ENCODE measurements around the gene RGS14. TPM values are rescaled to one million over a fixed set of nuclear protein-coding genes. Genes with fewer than 3 reads are reported as not detected.
A peak's percentile ranks its signal among the peaks of the same experiment; 100 is the strongest.

RGS14 gene
- total RNA-seq, 4 donors from 2014 or later: 19.4 to 41.0 (median 23.3) TPM

GRCh38 chr5:177314376-177315342 lies 43.1 kb upstream of the RGS14 start:
- TF ChIP-seq CTCF (IDR thresholded peaks at IDR 0.05) (no peak), POLR2A (IDR thresholded peaks at IDR 0.05) (no peak)
- DNase-seq: peak in 2 of 3 donors; percentile 38 to 46
- H3K9me3 ChIP-seq: no peaks in the 10 kb centered on the region

GRCh38 chr5:177315411-177315810 lies 42.3 kb upstream of the RGS14 start:
- no peak for TF ChIP-seq CTCF (IDR thresholded peaks at IDR 0.05)
- no peak for TF ChIP-seq POLR2A (IDR thresholded peaks at IDR 0.05)
- peak in 1 of 3 donors; percentile 32 for DNase-seq
- H3K4me3 ChIP-seq: no peak overlapping the region
- peaks cover 0 to 2% (median 0%) of the 10 kb centered on the region in 3 donors for H3K36me3 ChIP-seq
- H3K27ac ChIP-seq: no peak overlapping the region
- H3K27me3 ChIP-seq: no peaks in the 10 kb centered on the region
- H3K4me1 ChIP-seq: peaks cover 5 to 26% (median 22%) of the 10 kb centered on the region in 4 donors
- H3K9me3 ChIP-seq: no peaks in the 10 kb centered on the region

More at GRCh38 chr5:177314376-177315342, 43.1 kb upstream of the RGS14 start:
- no peaks in the 10 kb centered on the region for H3K36me3 ChIP-seq
- peaks cover 6 to 33% (median 24%) of the 10 kb centered on the region in 4 donors for H3K4me1 ChIP-seq
- H3K27me3 ChIP-seq: no peaks in the 10 kb centered on the region
- no peak overlapping the region for H3K4me3 ChIP-seq
- no peak overlapping the region for H3K27ac ChIP-seq

GRCh38 chr5:177316005-177316404 lies 41.7 kb upstream of the RGS14 start:
- Histone ChIP-seq H3K4me1 (peaks cover 0 to 21% (median 16%) of the 10 kb centered on the region in 4 donors), H3K4me3 (no peak overlapping the region), H3K27me3 (no peaks in the 10 kb centered on the region), H3K36me3 (peaks cover 0 to 3% (median 0%) of the 10 kb centered on the region in 3 donors), H3K27ac (no peak overlapping the region), H3K9me3 (no peaks in the 10 kb centered on the region)
- DNase-seq: no peak
- no peak for TF ChIP-seq CTCF (IDR thresholded peaks at IDR 0.05)
- TF ChIP-seq POLR2A (IDR thresholded peaks at IDR 0.05): no peak

- peak; percentile 70 to 94 (median 79) for DNase-seq
- Histone ChIP-seq H3K27me3 (no peaks in the 10 kb centered on the region), H3K36me3 (peaks cover 0 to 3% (median 0%) of the 10 kb centered on the region in 3 donors), H3K4me1 (peaks cover 0 to 2% (median under 1%) of the 10 kb centered on the region in 4 donors), H3K9me3 (no peaks in the 10 kb centered on the region), H3K4me3 (no peak overlapping the region), H3K27ac (no peak overlapping the region)
- TF ChIP-seq CTCF (IDR thresholded peaks at IDR 0.05) (peak; percentile 82 to 93 (median 88)), POLR2A (IDR thresholded peaks at IDR 0.05) (no peak)
These were observed 39.8 kb upstream of the RGS14 start for GRCh38 chr5:177317959-177318377.

- no peaks in the 10 kb centered on the region for H3K27me3 ChIP-seq
- H3K36me3 ChIP-seq: peaks cover 0 to 3% (median 0%) of the 10 kb centered on the region in 3 donors
- no peak overlapping the region for H3K27ac ChIP-seq
- peak in 1 of 3 donors; percentile 43 for DNase-seq
- H3K4me3 ChIP-seq: no peak overlapping the region
- no peaks in the 10 kb centered on the region for H3K4me1 ChIP-seq
- TF ChIP-seq CTCF (IDR thresholded peaks at IDR 0.05): no peak
- no peaks in the 10 kb centered on the region for H3K9me3 ChIP-seq
These were observed 37.7 kb upstream of the RGS14 start for GRCh38 chr5:177319913-177320588.
